Activated CD8-positive, alpha-beta memory T cell treated with anti-CD3 and anti-CD28 coated beads, Interleukin-2, amount 10 ng/mL, durations not matched to agents 7 days and 5 days (primary cell): ENCODE data around the gene GSDMA. TPM values are rescaled to one million over a fixed set of nuclear protein-coding genes. Genes with fewer than 3 reads are reported as not detected.
"Not testable (repeated sequence)": the region's sequence is repeated elsewhere in the genome, so short reads cannot be mapped to it uniquely, and the experiment has no call there.

Experiments
- ATAC-seq: fragments of 150-1000 bp; cut with Tn5 transposase; one replicate; pipeline ENCODE4 v1.10.0; 2021; ENCODE audit warnings: moderate library complexity
- CTCF ChIA-PET: fragments of 350-600 bp; sonication (Branson Sonifier 250); formaldehyde crosslinking; loops from one replicate; lab custom pipeline; 2021; ENCODE audit warnings: antibody characterized with exemption; lab: Charles Lee
- DNase-seq: peaks from one replicate; pipeline ENCODE4 v3.0.0-alpha.2; 2020
- H3K27ac Mint-ChIP-seq: one replicate; pipeline ENCODE4 v1.8.0; 2021; ENCODE audit warnings: mild to moderate bottlenecking, mixed read lengths
- H3K27me3 Mint-ChIP-seq: one replicate; pipeline ENCODE4 v1.8.0; 2021; ENCODE audit warnings: mixed read lengths
- H3K36me3 Mint-ChIP-seq: one replicate; pipeline ENCODE4 v1.8.0; 2021; ENCODE audit warnings: mild to moderate bottlenecking, mixed read lengths
- H3K4me1 Mint-ChIP-seq: one replicate; pipeline ENCODE4 v1.8.0; 2021; ENCODE audit warnings: mixed read lengths
- H3K4me3 Mint-ChIP-seq: one replicate; pipeline ENCODE4 v1.8.0; 2021; ENCODE audit warnings: mild to moderate bottlenecking, moderate library complexity, mixed read lengths
- H3K9me3 Mint-ChIP-seq: one replicate; pipeline ENCODE4 v1.8.0; 2022; ENCODE audit warnings: low read depth, mixed read lengths
- total RNA-seq, 2 experiments: library from RNA; stranded (reverse); gene quantifications; one replicate each; pipeline ENCODE4 v1.2.3, GENCODE V29; 2021

Gene GSDMA
- total RNA-seq, 2 experiments from 2014 or later = not detected

DNA sequence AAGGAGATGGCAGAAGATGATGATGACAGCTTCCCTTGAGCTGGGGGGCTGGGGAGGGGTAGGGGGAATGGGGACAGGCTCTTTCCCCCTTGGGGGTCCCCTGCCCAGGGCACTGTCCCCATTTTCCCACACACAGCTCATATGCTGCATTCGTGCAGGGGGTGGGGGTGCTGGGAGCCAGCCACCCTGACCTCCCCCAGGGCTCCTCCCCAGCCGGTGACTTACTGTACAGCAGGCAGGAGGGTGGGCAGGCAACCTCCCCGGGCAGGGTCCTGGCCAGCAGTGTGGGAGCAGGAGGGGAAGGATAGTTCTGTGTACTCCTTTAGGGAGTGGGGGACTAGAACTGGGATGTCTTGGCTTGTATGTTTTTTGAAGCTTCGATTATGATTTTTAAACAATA lies 34.7 kb downstream of the GSDMA start:
- ATAC-seq (no peak), DNase-seq (no peak)
- Mint-ChIP-seq H3K27me3 (no peaks in the 10 kb centered on the region), H3K9me3 (no peaks in the 10 kb centered on the region), H3K4me3 (no peak overlapping the region), H3K27ac (no peak overlapping the region), H3K4me1 (no peaks in the 10 kb centered on the region), H3K36me3 (peaks cover 40% of the 10 kb centered on the region)
- CTCF ChIA-PET = no interaction called here

DNA sequence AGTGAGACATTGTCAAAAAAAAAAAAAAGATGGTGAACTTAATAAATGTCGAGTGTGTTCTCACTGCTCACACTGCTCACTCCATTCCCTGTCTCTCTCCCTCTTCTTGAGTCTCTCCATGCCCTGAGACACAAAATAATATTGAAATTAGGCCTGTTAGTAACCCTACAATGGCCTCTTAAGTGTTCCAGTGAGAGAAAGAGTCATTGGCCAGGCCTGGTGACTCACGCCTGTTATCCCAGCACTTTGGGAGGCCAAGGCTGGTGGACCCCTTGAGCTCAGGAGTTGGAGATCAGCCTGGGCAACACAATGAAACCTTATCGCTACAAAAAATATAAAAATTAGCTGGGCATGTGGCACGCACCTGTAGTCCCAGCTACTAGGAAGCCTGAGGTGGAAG lies 36.3 kb downstream of the GSDMA start:
- Mint-ChIP-seq H3K27me3 (no peaks in the 10 kb centered on the region), H3K4me3 (no peak overlapping the region), H3K27ac (no peak overlapping the region), H3K9me3 (no peaks in the 10 kb centered on the region), H3K4me1 (no peaks in the 10 kb centered on the region), H3K36me3 (peaks cover 26% of the 10 kb centered on the region)
- DNase-seq (no peak), ATAC-seq (no peak)
- CTCF ChIA-PET = interaction anchor here (0.6 to 0.9 kb wide), 2 partner anchors 12 to 38 kb away, joined by 3 read pairs; no protein-coding TSS in a partner anchor

GRCh38 chr17:40000161-40000560 lies 37.4 kb downstream of the GSDMA start:
- Mint-ChIP-seq H3K36me3 (peaks cover 16% of the 10 kb centered on the region), H3K27me3 (no peaks in the 10 kb centered on the region), H3K4me3 (no peak overlapping the region), H3K9me3 (no peaks in the 10 kb centered on the region), H3K27ac (no peak overlapping the region), H3K4me1 (no peaks in the 10 kb centered on the region)
- ATAC-seq = no peak
- CTCF ChIA-PET = interaction anchor here (1.0 kb wide), 1 partner anchor 27 kb away, joined by 3 read pairs; no protein-coding TSS in a partner anchor
- DNase-seq = no peak

DNA sequence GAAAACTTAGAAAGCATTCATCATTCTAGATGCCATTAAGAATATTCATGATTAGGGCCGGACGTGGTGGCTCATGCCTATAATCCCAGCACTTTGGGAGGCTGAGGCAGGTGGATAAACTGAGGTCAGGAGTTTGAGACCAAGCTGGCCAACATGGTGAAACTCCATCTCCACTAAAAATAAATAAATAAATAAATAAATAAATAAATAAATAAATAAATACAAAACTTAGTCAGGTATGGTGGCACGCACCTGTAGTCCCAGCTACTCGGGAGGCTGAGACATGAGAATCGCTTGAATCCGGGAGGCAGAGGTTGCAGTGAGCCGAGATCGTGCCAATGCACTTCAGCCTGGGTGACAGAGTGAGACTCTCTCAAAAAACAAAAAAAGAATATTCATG lies 38.5 kb downstream of the GSDMA start:
- DNase-seq, H3K27me3 Mint-ChIP-seq, H3K36me3 Mint-ChIP-seq, H3K27ac Mint-ChIP-seq, H3K9me3 Mint-ChIP-seq, ATAC-seq, H3K4me1 Mint-ChIP-seq, H3K4me3 Mint-ChIP-seq: not testable (repeated sequence)
- CTCF ChIA-PET = interaction anchor here (1.0 kb wide), 1 partner anchor 25 kb away, joined by 3 read pairs; no protein-coding TSS in a partner anchor

DNA sequence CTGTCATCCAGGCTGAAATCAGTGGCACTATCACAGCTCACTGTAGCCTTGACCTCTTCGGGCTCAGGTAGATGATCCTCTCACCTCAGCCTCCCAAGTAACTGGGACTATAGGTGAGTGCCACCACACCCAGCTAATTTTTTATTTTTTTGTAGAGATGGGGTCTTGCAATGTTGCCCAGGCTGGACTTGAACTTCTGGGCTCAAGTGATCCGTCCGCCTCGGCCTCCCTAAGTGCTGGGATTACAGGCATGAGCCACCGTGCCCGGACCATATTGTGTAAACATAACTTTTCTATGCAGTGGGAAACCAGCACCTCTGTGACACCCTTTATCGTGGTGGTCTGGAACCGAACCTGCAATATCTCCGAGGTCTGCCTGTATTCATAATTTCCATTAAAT lies 41.3 kb downstream of the GSDMA start:
- H3K4me1 Mint-ChIP-seq = no peaks in the 10 kb centered on the region
- no peak for DNase-seq
- H3K27me3 Mint-ChIP-seq = no peaks in the 10 kb centered on the region
- no peak for ATAC-seq
- CTCF ChIA-PET = interaction anchor here (1.1 to 1.7 kb wide), 2 partner anchors 9 to 22 kb away, joined by 3 to 4 read pairs; no protein-coding TSS in a partner anchor
- H3K27ac Mint-ChIP-seq = no peak overlapping the region
- H3K9me3 Mint-ChIP-seq = no peaks in the 10 kb centered on the region
- H3K36me3 Mint-ChIP-seq = no peaks in the 10 kb centered on the region
- no peak overlapping the region for H3K4me3 Mint-ChIP-seq

GRCh38 chr17:40004712-40005111 lies 41.9 kb downstream of the GSDMA start:
- CTCF ChIA-PET = interaction anchor here (1.2 to 1.7 kb wide), 2 partner anchors 81 to 187 kb away, joined by 4 read pairs; no protein-coding TSS in a partner anchor
- DNase-seq = no peak
- Mint-ChIP-seq H3K4me1 (no peaks in the 10 kb centered on the region), H3K27ac (no peak overlapping the region), H3K4me3 (no peak overlapping the region), H3K36me3 (no peaks in the 10 kb centered on the region), H3K27me3 (no peaks in the 10 kb centered on the region), H3K9me3 (no peaks in the 10 kb centered on the region)
- no peak for ATAC-seq

DNA sequence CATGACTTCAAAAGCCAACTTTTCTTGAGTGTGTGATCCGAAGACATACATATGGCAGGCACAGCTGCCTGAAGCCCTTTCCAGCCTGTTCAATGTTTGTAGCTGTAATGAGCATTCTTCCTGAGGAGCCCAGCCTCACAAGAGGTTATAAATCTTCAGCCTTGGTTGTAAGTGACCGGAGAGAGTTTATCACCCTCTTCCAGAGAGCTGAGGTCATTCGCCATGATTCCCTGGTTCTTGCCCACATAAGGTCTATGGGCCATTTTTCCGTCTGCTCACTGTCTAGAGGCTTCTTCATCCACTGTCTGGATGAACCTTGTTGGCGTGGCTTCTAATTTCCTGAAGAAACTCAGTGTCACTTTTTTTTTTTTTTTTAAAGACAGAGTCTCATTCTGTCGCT lies 42.7 kb downstream of the GSDMA start:
- Mint-ChIP-seq H3K27me3 (no peaks in the 10 kb centered on the region), H3K36me3 (no peaks in the 10 kb centered on the region), H3K9me3 (no peaks in the 10 kb centered on the region), H3K4me3 (no peak overlapping the region), H3K4me1 (peaks cover 3% of the 10 kb centered on the region), H3K27ac (no peak overlapping the region)
- CTCF ChIA-PET = interaction anchor here (1.2 to 4.0 kb wide), 3 partner anchors 22 to 186 kb away, joined by 4 to 19 read pairs (median 4); no protein-coding TSS in a partner anchor
- DNase-seq (no peak), ATAC-seq (no peak)

- not testable (repeated sequence) for H3K4me3 Mint-ChIP-seq, H3K27ac Mint-ChIP-seq, ATAC-seq, H3K36me3 Mint-ChIP-seq, H3K9me3 Mint-ChIP-seq, H3K27me3 Mint-ChIP-seq, DNase-seq
- CTCF ChIA-PET = interaction anchor here (1.3 to 8.5 kb wide), 4 partner anchors 16 to 208 kb away, joined by 3 to 97 read pairs (median 34); partner anchors contain the start of gene WIPF2
- peaks cover 10% of the 10 kb centered on the region for H3K4me1 Mint-ChIP-seq
Measured at GRCh38 chr17:40010946-40011500, 48.2 kb downstream of the GSDMA start.

- not testable (repeated sequence) for H3K27me3 Mint-ChIP-seq, H3K4me3 Mint-ChIP-seq, H3K27ac Mint-ChIP-seq, ATAC-seq, DNase-seq, H3K9me3 Mint-ChIP-seq, H3K36me3 Mint-ChIP-seq
- peaks cover 10% of the 10 kb centered on the region for H3K4me1 Mint-ChIP-seq
- CTCF ChIA-PET = interaction anchor here (0.8 to 8.5 kb wide), 10 partner anchors 10 to 206 kb away, joined by 3 to 97 read pairs (median 6); partner anchors contain the start of genes PSMD3 and WIPF2
Measured at GRCh38 chr17:40012017-40012647, 49.3 kb downstream of the GSDMA start.

GRCh38 chr17:40014375-40014980 lies 51.7 kb downstream of the GSDMA start:
- Mint-ChIP-seq H3K36me3 (peaks cover 2% of the 10 kb centered on the region), H3K27me3 (peaks cover 7% of the 10 kb centered on the region), H3K27ac (no peak overlapping the region), H3K9me3 (no peaks in the 10 kb centered on the region), H3K4me1 (peaks cover 10% of the 10 kb centered on the region), H3K4me3 (no peak overlapping the region)
- CTCF ChIA-PET = interaction anchor here (1.0 to 8.5 kb wide), 9 partner anchors 13 to 281 kb away, joined by 3 to 97 read pairs (median 12); no protein-coding TSS in a partner anchor
- DNase-seq (no peak), ATAC-seq (no peak)

- CTCF ChIA-PET = interaction anchor here (1.0 to 8.5 kb wide), 11 partner anchors 12 to 280 kb away, joined by 3 to 97 read pairs (median 12); no protein-coding TSS in a partner anchor
- no peaks in the 10 kb centered on the region for H3K9me3 Mint-ChIP-seq
- no peak within 1 kb of the TSS for H3K27ac Mint-ChIP-seq
- no peak within 1 kb of the TSS for H3K4me3 Mint-ChIP-seq
- no peak for ATAC-seq
- H3K27me3 Mint-ChIP-seq = peaks cover 7% of the 10 kb centered on the region
- H3K36me3 Mint-ChIP-seq = peaks cover 2% of the 10 kb centered on the region
- no peak for DNase-seq
- peaks cover 7% of the 10 kb centered on the region for H3K4me1 Mint-ChIP-seq
Measured at GRCh38 chr17:40015005-40015997, 52.5 kb downstream of the GSDMA start, which contains the start of gene CSF3. CSF3 (plus strand) TSS chr17:40015440; CDS start chr17:40015475, 35 bp downstream.
